ENCODE measurements around the gene PKD1L1. TPM values are rescaled to one million over a fixed set of nuclear protein-coding genes. Genes with fewer than 3 reads are reported as not detected.

Gene PKD1L1
- total RNA-seq, 2 donors from 2014 or later = 0.13 to 0.20 TPM

DNA sequence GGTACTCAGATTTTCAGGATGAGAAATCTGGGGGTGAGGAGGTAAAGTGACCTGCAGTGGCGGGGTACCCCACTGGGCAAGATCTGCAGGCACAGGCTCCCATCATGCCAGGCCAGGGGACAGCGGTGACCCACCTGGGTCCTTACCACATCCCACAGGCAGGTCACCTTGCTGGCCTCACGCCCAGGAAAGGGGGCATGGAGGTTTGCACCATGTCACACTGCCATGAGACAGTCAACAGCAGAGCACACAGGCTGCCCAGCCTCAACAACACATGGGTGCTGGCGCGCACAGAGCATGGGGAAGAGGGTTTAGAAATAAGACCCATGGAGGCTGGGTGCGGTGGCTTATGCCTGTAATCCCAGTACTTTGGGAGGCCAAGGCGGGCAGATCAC, 914 bp downstream of the PKD1L1 start:
- Histone ChIP-seq H3K27me3 (ENCODE audit: control insufficient read depth, insufficient read depth, low read length, poor library complexity, severe bottlenecking) (no peaks in the 10 kb centered on the region), H3K27ac (ENCODE audit: low read depth, low read length) (no peak overlapping the region), H3K36me3 (ENCODE audit: control insufficient read depth, insufficient read depth, low read length) (no peaks in the 10 kb centered on the region), H3K4me1 (ENCODE audit: control insufficient read depth, insufficient read depth, low read length) (peaks cover 5% of the 10 kb centered on the region), H3K9me3 (ENCODE audit: control insufficient read depth, low read length) (no peaks in the 10 kb centered on the region), H3K9ac (ENCODE audit: extremely low read depth, low read length, poor library complexity, severe bottlenecking) (no peak overlapping the region), H3K4me3 (ENCODE audit: low read length) (no peak overlapping the region)
- no peak for DNase-seq
- H3K4me1 Mint-ChIP-seq = peaks cover 31% of the 10 kb centered on the region
- peaks cover 6% of the 10 kb centered on the region for H3K27me3 Mint-ChIP-seq (ENCODE audit: insufficient read depth)
- no peaks in the 10 kb centered on the region for H3K36me3 Mint-ChIP-seq (ENCODE audit: low read depth)
- 86 to 92% methylated on average over 4 to 7 of the region's 7 CpGs for WGBS, 2 experiments (ENCODE audit: insufficient coverage in 1 of 2, insufficient read length in 1 of 2)
- TF ChIP-seq, protein P1, sequence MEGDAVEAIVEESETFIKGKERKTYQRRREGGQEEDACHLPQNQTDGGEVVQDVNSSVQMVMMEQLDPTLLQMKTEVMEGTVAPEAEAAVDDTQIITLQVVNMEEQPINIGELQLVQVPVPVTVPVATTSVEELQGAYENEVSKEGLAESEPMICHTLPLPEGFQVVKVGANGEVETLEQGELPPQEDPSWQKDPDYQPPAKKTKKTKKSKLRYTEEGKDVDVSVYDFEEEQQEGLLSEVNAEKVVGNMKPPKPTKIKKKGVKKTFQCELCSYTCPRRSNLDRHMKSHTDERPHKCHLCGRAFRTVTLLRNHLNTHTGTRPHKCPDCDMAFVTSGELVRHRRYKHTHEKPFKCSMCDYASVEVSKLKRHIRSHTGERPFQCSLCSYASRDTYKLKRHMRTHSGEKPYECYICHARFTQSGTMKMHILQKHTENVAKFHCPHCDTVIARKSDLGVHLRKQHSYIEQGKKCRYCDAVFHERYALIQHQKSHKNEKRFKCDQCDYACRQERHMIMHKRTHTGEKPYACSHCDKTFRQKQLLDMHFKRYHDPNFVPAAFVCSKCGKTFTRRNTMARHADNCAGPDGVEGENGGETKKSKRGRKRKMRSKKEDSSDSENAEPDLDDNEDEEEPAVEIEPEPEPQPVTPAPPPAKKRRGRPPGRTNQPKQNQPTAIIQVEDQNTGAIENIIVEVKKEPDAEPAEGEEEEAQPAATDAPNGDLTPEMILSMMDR (conservative IDR thresholded peaks at IDR 0.05) = no peak
- H3K4me3 Mint-ChIP-seq = no peak overlapping the region
- no peaks in the 10 kb centered on the region for H3K9me3 Mint-ChIP-seq
- peak overlapping the region; percentile 10 for H3K27ac Mint-ChIP-seq

DNA sequence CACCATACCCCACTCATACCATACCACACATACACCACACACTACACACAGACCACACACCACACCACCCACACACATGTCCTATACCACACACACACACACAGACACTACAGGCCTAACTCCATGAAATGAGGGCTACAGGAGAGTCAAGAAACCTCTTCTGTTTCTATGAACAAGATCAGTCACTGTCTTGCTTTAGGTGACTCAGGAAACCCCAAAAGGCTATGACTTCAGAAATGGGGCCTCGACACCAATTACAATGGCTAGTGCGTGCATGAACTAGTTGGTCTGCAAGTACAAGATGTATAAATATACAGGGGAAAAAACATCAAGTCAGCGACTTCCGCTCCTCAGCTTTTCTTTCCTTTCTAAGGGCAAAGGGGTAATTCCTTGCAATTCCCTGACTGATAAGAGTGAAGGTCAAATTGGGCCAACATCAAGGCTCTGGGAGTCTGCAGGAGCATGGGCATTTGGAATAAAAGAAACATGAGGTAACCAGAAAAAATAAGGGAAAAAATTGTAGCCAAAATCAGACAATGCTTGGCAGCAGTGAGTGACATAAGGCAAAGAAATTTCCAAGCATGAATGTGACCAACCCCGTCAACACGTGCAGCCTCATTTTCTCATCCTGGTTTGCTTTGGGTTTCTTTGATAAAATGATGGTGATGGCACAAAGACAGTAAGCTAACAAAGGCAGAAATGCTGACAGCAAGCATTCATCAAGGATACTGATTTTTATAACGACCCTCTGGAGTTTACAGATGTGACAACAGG, 1.5 kb downstream of the PKD1L1 start:
- no peaks in the 10 kb centered on the region for H3K9me3 Mint-ChIP-seq
- WGBS, 2 experiments (ENCODE audit: insufficient coverage in 1 of 2, insufficient read length in 1 of 2) = 93 to 94% methylated on average over 7 of the region's 7 CpGs

DNA sequence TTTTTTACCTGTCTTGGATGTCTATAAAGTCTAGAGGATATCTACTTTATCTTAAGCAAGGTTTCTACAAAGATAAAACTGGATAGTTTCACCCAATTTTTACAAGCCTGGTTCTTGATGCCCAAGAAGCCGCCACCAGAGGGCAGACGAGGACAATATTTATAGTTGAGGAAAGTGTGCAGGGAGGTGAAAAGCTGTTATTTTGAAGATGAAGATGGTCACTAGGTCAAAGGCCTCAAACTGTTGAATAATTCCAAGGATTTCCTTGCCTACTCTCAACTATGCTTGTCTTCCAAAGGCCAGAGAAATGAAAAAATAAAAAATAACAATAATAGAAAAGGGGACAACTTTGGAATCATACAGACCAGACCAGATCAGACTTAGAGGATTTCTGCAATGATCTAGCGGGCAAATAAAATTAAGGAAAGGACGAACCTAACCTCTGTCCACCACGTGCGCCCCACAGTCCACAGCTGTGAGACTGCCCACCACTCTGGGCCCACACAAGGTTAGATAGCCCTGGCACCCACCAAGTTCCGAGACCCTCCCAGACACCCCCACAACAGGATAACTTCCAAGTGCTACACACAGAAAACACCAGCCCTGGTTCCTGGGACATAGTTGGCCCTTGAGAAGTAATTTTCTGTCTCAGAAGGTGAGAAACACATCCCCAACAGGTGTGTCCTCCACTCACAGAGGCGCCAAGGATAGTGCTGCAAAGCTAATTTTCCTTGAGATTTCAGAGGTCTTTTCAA, 2.8 kb downstream of the PKD1L1 start:
- Mint-ChIP-seq H3K27me3 (ENCODE audit: insufficient read depth) (peaks cover 6% of the 10 kb centered on the region), H3K4me1 (peaks cover 16% of the 10 kb centered on the region), H3K9me3 (no peaks in the 10 kb centered on the region), H3K4me3 (no peak overlapping the region), H3K36me3 (ENCODE audit: low read depth) (no peaks in the 10 kb centered on the region), H3K27ac (no peak overlapping the region)
- whole genome bisulfite sequencing, 2 experiments (ENCODE audit: insufficient coverage in 1 of 2, insufficient read length in 1 of 2) = 33 to 58% methylated on average over 3 to 8 of the region's 8 CpGs
- H3K4me1 ChIP-seq (ENCODE audit: control insufficient read depth, insufficient read depth, low read length) = no peaks in the 10 kb centered on the region
- TF ChIP-seq, protein P1 (conservative IDR thresholded peaks at IDR 0.05) = peak; percentile 91
- peak; percentile 91 for DNase-seq
- H3K27me3 ChIP-seq (ENCODE audit: control insufficient read depth, insufficient read depth, low read length, poor library complexity, severe bottlenecking) = no peaks in the 10 kb centered on the region
- no peaks in the 10 kb centered on the region for H3K36me3 ChIP-seq (ENCODE audit: control insufficient read depth, insufficient read depth, low read length)
- no peaks in the 10 kb centered on the region for H3K9me3 ChIP-seq (ENCODE audit: control insufficient read depth, low read length)
- H3K4me3 ChIP-seq (ENCODE audit: low read length) = no peak overlapping the region
- H3K27ac ChIP-seq (ENCODE audit: low read depth, low read length) = no peak overlapping the region
- no peak overlapping the region for H3K9ac ChIP-seq (ENCODE audit: extremely low read depth, low read length, poor library complexity, severe bottlenecking)

More for the DNA sequence above, 1.5 kb downstream of the PKD1L1 start:
- Mint-ChIP-seq H3K4me1 (peaks cover 27% of the 10 kb centered on the region), H3K27ac (no peak overlapping the region), H3K36me3 (ENCODE audit: low read depth) (no peaks in the 10 kb centered on the region), H3K4me3 (no peak overlapping the region), H3K27me3 (ENCODE audit: insufficient read depth) (peaks cover 6% of the 10 kb centered on the region)
- no peak for DNase-seq
- Histone ChIP-seq H3K9ac (ENCODE audit: extremely low read depth, low read length, poor library complexity, severe bottlenecking) (no peak overlapping the region), H3K36me3 (ENCODE audit: control insufficient read depth, insufficient read depth, low read length) (no peaks in the 10 kb centered on the region), H3K9me3 (ENCODE audit: control insufficient read depth, low read length) (no peaks in the 10 kb centered on the region), H3K4me3 (ENCODE audit: low read length) (no peak overlapping the region), H3K27me3 (ENCODE audit: control insufficient read depth, insufficient read depth, low read length, poor library complexity, severe bottlenecking) (no peaks in the 10 kb centered on the region), H3K27ac (ENCODE audit: low read depth, low read length) (no peak overlapping the region), H3K4me1 (ENCODE audit: control insufficient read depth, insufficient read depth, low read length) (no peaks in the 10 kb centered on the region)
- TF ChIP-seq, protein P1 (conservative IDR thresholded peaks at IDR 0.05) = no peak
